Muscle of arm (tissue), 12 donors: Measurements from ENCODE around the gene CNIH1. TPM values are rescaled to one million over a fixed set of nuclear protein-coding genes. Genes with fewer than 3 reads are reported as not detected.
A peak's percentile ranks its signal among the peaks of the same experiment; 100 is the strongest.
"Not testable (repeated sequence)": the region's sequence is repeated elsewhere in the genome, so short reads cannot be mapped to it uniquely, and the experiment has no call there.

Experiments used
- DNase-seq: peaks from one replicate; pipeline ENCODE4 v3.0.0-alpha.2; 2013
- polyA plus RNA-seq, 12 donors: library from polyadenylated mRNA; unstranded; fragments of 120-200 nt; gene quantifications; one replicate each; pipeline ENCODE4 v1.2.1, GENCODE V29; 2013; ENCODE audit not compliant: insufficient read length in 12 of 12

CNIH1 gene
- polyA plus RNA-seq, 12 donors = 107 to 226 (median 197) TPM; not detected in 1

DNA sequence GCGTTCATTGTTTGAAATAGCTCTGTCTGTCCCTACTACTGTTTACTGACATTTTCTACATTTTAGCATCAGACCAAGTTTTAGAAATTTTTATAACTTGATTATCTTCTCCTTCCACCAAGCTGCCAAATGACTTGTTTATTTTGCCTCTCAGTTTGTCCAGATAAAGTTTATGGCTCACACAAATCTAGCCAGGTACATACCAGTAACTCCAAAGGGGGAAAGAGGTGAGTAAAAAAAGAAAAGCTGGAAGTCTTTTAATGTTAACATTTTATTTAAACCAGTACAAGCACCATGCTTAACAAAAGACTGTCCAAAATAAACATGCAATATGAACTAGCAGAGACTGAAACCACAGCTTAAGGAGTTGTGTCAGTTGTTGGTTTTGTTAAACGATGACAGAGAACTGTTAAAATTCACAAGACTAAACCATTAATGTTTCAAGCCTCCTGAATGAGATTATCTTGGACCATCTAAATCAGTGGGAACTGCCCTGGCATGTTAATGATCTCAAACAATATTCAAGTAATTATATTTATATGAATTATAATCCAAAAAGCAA lies 33.1 kb upstream of the CNIH1 start:
- no peak for DNase-seq

DNA sequence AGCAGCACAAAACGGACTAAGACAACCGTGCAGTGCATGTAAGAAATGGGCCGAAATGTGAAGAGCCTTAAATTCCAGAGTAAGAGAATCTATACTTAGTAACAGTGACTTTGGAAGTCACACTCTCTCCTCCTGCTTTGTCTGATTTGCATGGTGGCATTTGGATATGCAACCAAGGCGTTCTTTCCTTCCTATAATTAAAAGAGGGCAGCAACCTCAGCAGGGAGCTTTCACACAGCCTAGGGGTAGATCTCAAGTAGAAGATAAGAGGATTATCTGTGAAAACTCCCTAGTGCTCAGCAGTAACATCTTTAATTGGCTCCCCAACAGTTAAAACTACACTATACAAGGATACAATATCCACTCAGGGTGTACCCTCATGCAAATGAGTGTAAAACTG lies 31.1 kb upstream of the CNIH1 start:
- DNase-seq = no peak

DNA sequence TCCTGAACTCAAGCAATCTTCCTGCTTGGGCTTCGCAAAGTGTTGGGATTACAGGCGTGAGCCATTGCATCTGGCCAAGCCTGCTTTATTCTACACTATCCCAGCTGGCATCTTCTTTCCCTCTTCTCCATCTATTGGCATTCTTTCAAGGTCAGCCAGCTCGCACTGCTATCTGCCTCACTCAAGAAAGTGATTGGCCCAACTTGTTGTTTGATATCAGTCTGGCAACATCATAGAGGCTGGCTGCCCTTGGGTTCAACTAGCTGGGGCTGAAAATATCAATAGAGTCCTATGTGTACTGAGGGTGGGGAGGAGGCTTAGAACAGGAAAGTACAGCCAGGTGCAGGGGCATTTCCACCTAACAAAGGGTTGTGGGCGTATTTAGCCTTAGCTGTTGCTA lies 30.5 kb upstream of the CNIH1 start:
- DNase-seq = no peak

DNA sequence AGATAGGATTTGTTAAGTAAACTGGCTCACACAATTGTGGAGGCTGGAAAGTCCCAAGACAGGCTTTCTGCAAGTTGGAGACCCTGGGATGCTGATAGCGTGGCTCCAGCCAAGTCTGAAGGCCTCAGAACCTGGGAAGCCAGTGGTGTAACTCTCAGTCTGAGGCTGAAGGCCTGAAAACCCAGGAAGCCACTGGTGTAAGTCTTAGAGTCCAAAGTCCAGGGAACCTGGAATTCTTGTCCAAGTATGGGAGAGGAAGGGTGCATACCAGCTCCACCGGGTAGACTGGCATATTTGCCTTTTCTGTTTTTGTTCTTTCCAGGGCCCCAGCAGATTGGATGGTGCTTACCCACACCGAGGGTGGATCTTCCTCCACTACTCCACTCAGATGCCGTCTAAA lies 29.5 kb upstream of the CNIH1 start:
- no peak for DNase-seq

DNA sequence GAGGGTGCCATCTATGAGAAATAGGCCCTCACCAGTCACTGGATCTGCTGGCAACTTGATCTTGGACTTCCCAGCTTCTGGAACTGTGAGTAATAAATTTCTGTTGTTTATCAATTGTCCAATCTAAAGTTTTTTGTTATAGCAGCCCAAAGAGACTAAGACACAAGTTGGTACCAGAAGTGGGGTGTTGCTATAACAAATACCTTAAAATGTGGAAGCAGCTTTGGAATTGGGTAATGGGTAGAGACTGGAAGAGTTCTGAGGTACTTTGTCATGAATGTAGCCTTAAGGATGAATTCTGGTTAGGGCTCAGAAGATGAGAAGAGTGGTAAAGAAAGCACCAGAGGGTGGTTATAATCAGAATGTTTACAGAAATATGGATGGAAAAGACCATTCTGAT lies 26.1 kb upstream of the CNIH1 start:
- no peak for DNase-seq

DNA sequence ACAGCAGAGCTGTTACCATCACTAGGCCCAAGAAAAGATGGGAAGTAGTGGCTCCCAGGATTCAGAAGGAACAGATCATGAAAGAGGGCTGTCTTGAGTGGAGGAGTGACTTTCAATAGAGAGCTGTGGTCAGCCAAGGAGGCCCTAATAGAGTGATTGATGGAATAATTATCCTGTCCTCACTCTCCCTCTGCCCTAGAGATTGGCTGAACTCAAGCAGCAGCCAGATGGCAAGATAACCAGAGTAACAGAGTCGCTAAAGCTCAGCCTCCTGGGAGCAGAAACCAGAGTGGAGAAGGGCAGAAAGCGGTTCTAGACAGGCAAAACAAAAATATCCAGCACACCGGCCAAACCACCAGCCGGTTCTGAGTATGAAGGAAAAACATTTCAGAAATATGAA lies 24.5 kb upstream of the CNIH1 start:
- DNase-seq = no peak

DNA sequence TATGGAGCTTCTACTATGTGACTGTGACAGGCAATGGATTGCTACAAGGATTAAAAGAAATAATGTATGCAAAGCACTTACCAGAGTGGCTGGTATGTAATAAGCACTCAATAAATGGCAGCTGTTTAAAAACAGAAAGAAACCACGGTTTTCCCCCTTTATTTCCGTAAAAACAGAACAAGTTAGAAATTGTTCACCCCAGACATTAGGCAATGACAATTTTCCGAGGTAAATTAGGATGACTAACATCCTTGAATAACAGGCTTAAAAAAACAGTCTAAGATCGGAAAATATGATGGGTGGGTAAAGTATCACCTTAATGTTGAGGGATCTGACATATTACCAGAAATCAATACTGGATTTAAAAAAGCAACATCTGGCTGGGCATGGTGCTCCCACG lies 20.9 kb upstream of the CNIH1 start:
- no peak for DNase-seq

DNA sequence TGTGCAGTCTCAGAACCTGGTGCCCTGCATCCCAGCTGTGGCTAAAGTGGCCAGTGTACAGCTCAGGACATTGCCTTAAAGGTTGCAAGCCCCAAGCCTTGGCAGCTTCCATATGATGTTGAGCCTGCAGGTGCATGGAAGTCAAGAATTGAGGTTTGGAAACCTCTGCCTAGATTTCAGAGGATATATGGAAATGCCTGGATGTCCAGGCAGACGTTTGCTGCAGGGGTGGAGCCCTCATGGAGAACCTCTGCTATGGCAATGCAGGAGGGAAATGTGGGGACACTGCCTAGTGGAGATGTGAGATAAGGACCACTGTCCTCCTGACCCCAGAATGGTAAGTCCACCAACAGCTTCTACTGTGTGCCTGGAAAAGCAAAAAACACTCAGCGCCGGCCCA lies 17.9 kb upstream of the CNIH1 start:
- no peak for DNase-seq

DNA sequence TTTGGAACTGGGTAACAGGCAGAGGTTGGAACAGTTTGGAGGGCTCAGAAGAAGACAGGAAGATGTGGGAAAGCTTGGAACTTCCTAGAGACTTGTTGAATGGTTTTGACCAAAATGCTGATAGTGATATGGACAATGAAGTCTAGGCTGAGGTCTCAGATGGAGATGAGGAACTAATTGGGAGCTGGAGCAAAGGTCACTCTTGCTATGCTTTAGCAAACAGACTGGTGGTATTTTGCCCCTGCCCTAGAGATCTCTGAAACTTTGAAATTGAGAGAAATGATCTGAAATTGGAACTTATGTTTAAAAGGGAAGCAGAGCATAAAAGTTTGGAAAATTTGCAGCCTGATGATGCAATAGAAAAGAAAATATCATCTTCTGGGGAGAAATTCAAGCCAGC lies 17.4 kb upstream of the CNIH1 start:
- DNase-seq = not testable (repeated sequence)

DNA sequence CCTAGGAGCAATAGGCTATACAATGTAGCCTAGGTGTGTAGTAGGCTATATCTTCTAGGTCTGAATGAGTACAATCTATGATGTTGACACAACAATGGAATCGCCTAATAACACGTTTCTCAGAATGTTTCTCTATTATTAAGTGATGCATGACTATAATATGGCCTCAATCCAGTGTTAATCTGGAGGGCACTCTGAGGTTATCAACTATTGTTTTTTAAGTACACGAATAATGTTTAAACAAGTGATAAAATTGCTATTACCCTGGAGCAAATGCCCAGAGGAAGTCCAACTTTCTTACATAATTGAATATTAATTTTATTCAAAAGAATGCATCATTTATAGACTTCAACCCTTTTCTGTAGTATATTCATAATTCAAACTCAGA lies 16.4 kb upstream of the CNIH1 start:
- no peak for DNase-seq

DNA sequence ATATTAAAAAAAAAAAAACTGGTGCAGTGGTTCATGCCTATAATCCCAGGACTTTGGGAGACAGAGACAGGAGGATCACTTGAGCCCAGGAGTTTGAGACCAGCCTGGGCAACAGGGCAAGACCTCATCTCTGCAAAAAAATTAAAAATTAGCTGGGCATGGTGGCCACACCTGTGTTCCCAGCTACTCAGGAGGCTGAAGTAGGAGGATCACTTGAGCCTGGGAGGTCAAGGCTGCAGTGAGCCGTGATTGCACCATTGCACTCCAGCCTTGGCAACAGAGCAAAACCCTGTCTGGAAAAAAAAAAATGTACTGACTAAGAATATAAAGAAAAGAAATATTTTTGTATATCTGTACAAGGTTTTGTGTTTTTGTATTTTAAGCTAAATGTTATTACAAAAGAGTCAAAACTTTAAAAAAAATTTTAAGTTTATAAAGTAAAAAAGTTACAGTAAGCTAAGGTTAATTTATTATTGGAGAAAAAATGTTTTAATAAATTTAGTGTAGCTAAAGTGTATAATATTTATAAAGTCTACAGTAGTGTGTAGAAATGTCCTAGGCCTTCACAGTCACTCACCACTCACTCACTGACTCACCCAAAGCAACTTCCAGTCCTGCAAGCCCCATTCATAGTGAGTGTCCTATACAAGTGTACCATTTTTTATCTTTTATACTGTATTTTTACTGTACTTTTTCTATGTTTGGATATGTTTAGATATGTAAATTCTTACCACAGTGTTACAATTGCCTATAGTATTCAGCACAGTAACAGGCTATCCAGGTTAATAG lies 15.8 kb upstream of the CNIH1 start:
- DNase-seq = not testable (repeated sequence)

DNA sequence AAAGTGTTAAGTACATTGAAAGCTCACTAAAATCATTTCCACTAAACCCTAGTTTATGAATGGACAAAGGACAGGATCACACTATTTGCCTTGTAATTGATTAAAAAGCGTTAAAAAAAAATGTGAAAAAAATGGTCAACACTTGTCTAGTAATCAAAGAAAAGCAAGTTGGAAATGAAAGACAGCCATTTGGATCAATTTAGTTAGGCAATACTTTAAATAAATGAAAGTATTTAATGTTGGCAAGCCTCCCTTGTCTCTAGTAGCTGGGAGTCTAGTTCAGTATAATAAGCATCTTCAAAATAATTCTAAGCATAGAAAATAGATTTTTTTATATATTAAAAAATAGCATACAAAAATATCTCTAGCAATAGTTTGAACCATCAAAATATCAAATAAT lies 14.2 kb upstream of the CNIH1 start:
- DNase-seq = no peak

DNA sequence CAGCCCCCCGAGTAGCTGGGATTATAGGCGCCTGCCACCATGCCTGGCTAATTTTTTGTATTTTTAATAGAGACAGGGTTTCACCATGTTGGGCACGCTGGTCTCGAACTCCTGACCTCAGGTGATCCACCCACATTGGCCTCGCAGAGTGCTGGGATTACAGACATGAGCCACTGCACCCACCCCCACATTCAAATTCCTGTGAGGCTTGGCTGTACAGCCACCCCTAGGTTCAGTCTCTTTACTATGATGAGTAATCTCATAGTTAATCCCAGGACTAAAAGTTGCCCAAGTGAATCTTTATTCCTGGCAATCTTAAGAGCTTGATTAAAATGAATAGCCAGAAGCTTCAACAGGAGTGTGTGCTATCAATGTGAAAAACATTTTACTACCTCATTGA lies 12.8 kb upstream of the CNIH1 start:
- not testable (repeated sequence) for DNase-seq

DNA sequence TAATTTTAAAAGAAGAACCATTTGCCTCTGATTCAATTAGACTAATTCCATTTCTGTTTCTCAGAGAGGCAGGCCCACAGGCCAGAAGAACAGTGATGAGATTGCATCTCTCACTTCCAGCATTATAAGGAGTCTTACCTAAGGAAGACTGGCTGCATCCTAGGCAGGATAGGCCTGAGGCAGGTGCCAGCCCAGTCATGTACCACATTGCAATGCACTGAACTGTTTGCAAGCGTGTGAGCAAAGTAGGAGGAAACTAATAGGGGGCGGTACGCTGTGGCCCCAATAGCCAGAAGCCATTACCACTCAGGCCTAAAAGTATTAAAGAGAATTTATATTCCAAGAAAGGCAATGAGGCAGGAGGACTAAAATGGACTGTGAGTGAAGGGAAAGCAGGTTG lies 12.1 kb upstream of the CNIH1 start:
- DNase-seq = no peak

DNA sequence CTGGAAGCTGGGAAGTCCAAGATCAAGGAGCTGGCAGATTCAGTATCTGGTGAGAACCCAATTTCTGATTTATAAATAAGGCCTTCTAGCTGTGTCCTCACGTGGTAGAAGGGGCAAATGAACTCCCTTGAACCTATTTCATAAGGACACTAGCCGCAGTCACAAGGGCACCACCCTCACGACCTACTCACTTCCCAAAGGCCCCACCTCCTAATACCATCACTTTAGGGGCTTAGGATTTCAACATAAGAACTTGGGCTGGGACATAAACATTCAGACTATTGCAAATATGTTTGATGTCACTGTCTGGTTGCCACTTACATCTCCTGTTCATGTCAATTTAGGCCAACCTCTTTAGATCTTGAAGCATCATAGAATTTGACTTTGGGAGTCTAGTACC lies 10.8 kb upstream of the CNIH1 start:
- no peak for DNase-seq

DNA sequence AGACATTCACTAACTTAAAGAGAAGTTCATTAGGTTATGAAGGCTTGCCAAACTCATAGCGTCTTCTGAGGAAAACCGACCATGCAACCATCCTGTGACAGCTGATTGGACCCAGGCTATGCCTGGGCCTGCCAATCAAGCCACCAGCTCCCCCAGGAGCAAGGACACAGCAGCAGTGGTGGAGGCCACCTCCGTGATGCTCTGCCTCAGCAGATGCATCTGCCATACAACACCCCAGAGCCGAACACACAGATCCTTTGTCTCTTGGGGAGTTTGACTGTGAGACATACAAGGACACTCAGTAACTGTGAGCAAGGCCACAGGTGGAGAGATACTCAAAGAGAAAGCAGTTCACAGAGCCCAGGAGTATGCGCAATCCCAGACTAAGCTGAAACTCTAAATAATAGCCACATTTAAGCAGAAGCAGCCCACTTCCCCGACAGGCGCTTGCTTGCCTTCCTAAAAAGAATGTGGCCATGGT lies 10.0 kb upstream of the CNIH1 start:
- no peak for DNase-seq

DNA sequence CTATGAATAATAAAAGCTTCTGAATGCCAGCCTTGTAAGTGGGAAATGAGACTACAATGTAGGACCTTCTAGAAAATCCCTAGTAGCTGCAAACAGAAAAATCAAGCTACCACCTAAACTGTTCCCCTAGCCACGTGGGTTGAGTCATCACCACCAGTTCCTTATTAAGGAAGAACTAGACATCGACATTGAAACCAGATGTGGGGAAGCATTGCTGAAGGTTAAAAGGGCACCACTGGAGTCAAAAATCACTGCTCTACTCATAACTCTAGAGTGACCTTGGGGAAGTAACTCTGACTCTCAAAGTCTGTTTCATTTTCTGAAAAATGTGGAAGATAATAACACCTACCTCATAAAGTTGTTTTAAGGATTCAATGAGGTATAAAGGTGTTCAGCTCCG lies 9.4 kb upstream of the CNIH1 start:
- DNase-seq = no peak

DNA sequence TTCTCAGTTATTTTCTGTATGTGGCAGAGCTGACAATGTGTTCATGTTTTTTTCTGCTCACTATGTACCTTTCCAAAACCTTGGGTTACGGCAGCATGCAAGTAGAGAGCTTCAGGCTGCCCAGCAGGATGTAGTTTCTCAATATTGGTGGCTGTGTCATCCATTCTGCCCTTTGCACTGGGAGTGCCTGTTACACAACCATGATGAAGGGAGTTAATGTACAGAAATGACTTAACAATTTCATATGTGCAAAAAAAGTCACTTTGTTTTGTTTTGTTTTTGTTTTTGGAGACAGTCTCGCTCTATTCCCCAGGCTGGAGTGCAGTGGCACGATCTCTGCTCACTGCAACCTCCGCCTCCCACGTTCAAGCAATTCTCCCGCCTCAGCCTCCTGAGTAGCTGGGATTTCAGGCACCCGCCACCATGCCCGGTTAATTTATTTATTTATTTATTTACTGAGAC lies 6.1 kb upstream of the CNIH1 start:
- no peak for DNase-seq

DNA sequence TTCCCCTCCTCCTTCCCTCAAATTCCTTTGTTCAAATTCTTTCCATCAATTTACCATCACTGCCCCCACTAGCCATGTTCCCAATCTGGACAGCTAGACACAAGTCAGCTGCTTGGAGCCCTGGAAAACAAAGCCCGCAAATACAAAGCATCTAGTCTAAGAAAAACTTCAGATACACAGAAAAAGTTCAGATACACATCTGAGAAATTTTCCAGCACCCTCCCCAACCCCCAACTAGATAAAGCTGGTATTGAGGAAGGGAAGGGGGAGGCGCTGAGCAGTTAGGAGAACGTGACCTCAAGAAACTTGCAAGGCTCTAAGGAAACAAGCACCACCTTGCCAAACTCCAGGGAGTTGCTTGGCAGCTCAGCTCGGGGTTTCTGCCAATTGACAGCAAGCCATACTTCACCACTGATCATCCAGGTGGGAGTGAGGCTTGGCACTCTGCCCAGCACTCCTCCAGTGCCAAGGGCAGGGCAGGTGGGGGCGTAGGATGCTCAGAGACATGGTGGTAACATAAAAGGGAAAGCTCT lies 5.1 kb upstream of the CNIH1 start:
- no peak for DNase-seq

DNA sequence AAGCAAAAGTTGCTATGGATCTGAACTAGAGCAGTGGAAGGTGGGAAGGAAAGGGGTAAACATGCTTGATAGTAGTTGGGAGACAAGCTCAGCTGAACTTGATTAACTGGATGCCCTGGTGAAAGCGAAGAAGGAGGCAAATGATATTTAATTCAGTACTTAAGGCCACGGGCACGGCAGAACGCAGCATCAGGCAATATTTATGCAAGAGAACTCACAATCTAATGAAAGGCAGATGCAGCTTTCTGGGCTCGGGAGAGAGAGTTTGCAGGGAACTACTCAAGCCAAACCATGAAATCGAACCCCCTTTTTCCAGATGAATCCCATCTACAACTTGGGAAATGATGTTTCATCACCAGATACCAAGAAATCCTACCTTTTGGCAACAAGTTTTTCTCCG lies 3.5 kb upstream of the CNIH1 start:
- DNase-seq = peak; percentile 14

DNA sequence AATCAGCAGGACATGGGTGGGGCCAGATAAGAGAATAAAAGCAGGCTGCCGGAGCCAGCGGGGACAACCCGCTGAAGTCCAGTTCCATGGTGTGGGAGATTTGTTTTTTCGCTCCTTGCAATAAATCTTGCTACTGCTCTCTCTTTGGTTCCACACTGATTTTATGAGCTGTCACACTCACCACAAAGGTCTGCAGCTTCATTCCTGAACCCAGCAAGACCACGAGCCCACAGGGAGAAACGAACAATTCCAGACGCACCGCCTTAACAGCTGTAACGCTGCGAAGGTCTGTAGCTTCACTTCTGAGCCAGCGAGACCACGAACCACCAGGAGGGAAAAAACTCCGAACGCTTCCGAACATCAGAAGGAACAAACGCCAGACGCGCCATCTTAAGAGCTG lies 2.8 kb upstream of the CNIH1 start:
- peak; percentile 12 for DNase-seq

DNA sequence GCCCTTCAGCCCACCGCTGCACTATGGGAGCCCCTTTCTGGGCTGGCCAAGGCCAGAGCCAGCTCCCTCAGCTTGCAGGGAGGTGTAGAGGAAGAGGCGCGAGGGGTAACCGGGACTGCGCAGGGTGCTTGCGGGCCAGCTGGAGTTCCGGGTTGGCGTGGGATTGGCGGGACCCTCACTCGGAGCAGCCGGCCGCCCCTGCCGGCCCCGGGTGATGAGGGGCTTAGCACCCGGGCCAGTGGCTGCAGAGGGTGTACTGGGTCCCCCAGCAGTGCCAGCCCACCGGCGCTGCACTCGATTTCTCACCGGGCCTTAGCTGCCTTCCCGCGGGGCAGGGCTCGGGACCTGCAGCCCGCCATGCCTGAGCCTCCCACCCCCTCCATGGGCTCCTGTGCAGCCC lies 1.8 kb upstream of the CNIH1 start:
- DNase-seq = not testable (repeated sequence)

DNA sequence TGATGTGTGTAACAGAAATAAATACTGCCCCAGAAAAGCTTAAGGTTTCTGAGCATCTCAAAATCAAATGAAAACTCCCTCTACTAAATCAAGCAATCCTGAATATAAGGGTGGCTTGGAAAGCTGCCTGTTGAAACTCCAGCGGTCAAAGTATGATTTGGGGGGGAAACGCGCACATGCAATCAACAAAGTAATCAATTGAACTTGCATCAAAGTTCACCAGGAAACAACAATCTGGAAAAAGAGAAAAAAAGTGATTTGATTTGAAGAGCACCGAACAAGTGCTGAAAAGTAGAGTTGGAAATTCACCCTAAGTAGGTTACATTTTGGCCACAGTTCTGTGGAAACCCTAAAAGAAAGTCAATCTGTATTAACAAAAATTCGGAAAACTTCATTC lies 700 bp downstream of the CNIH1 start:
- no peak for DNase-seq

DNA sequence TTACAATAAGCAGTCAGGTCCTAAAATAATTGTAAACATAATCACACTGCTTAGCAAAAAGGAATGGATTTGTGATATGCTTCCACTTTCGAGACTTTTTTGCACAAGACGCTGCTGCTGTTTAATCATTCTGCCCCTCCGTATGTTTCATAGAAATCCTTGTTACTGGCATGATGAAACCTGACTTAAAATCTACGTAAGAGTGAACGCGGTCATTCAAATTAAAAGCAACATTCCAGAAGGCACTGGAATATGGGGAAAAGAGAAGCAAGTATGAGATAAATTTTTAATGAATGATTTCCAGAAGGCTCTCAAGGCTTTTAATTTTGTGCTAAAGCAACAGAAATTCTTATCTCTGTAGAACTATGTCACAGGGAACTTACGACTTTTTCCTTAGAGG lies 1.1 kb downstream of the CNIH1 start:
- DNase-seq = no peak
